ENCODE measurements around the gene RGS14.

RGS14 gene

DNA sequence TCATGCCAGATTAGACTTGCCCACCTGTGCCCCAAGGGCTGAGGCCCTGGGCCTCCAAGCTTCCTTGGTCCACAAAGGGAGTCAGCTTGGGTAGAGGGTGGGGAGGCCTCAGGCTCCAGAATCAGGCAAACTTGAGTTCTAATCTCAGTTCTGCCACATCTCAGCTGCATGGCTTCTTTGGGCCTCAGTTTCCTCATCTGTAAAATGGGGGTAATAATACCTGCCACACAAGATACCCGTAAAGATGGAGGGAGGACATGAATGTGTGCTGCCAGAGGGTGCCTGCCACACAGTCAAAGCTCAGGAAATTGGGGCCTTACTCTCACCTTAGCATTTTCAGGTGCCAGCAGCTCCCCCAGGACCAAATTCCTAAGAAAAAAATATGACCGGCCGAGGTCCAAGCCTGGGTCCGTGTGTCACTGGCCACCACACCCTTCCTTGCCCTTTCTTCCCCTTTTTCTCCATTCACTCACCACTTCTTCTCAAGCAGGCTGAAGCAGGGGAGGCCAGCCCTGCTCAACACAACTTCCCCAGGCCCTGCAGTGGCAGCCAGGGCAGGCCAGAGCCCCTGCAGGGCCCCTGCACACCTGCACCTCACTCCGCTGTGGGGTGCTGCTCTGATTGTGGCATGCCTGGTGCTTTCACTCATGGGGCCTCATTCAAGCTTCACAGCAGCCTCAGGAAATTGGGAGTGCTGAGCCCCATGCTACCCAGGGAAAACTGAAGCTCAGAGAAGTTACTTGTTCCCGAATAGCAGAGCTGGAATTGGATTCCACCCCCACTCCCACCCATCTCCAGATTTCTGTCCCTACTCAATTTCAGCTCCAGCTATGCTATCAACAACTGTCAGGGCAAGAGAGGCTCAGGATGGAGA is 3.9 kb downstream of the RGS14 start:
- no peak for DNase-seq (ENCODE audit: low read depth)
- no peak overlapping the region for H3K4me3 ChIP-seq (ENCODE audit: low read depth, low read length)

DNA sequence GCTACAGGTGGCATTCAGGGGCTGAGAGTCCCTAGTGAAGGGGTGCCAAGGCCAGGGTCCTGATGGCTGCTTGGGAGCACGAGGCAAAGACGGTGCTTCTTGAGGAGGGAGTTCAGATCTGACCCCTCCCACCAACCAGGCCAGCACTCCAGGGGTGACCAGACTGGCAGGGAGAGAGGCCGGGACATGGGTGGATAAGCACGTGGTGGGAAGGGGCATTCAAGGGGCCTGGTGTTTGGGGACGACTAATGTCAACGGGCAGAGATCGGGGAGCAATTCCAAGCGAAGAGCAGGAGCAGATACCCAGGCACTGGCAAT is 4.5 kb downstream of the RGS14 start:
- no peak overlapping the region for H3K4me3 ChIP-seq (ENCODE audit: low read depth, low read length)

DNA sequence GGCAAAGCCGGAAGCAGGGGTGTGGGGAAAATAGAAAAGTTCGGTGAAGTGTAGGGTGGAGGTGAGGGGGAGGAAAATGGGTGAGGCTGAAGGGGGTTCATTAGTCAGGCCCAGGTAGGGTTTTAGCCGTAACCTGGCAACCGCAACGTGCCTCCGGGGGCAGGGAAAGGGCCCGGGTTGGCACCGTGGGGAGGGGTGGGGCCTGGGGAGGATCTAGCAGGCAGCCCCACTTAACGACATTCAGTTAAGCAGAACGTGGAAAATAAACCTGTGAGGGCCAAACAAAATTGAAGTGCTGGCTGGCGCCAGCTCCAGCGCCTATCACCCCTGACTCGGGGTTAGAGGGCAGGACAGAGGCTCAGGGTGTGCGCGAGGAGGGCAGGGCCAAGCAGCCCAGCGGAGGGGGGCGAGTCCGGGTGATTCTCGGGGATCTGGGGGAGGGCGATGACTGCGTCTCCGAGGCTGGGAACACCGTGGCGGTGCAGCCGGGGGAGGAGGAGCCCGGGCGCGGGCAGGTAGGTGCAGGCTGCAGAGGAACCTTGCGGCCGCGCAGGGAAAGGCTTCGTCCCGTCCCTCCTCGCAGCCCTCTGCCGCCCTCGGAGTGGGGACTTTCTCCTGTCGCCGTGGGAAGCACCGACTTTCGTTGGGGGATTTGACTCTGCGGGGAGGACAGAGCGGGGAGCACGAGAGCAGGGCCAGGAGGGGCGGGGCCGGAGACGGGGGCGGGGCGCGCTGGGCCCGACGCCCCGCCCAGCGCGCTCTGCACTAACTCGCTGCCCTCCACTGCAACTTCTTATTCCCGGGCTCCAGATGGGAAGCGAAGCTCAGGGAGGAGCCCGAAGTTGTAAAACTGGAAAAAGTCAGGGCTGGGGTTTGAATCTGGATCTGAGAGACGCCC is 5.1 kb downstream of the RGS14 start:
- H3K4me3 ChIP-seq (ENCODE audit: low read depth, low read length), result peak overlapping the region; percentile 39
- no peak for DNase-seq (ENCODE audit: low read depth)

More for the DNA sequence above, 4.5 kb downstream of the RGS14 start:
- DNase-seq (ENCODE audit: low read depth), result no peak

DNA sequence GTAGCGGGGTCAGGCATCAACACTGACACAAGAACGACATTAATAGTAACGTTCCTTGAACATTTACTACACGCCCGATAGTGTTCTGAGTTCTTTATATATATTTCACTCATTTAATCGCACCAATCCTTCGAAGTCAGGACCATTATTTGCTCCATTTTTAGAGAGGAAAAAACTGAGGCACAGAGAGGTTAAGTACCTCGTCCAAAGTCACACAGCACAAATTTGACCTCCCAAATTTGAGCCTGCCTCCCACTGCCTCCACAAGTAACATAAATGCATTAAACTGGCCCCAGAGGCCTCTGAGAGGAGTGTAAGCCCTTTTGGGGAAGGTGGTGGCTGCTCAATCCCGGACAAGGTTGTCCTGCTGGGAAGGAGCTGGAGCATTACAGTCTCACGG is 5.8 kb downstream of the RGS14 start:
- H3K4me3 ChIP-seq (ENCODE audit: low read depth, low read length), result peak overlapping the region; percentile 39
- DNase-seq (ENCODE audit: low read depth), result no peak

DNA sequence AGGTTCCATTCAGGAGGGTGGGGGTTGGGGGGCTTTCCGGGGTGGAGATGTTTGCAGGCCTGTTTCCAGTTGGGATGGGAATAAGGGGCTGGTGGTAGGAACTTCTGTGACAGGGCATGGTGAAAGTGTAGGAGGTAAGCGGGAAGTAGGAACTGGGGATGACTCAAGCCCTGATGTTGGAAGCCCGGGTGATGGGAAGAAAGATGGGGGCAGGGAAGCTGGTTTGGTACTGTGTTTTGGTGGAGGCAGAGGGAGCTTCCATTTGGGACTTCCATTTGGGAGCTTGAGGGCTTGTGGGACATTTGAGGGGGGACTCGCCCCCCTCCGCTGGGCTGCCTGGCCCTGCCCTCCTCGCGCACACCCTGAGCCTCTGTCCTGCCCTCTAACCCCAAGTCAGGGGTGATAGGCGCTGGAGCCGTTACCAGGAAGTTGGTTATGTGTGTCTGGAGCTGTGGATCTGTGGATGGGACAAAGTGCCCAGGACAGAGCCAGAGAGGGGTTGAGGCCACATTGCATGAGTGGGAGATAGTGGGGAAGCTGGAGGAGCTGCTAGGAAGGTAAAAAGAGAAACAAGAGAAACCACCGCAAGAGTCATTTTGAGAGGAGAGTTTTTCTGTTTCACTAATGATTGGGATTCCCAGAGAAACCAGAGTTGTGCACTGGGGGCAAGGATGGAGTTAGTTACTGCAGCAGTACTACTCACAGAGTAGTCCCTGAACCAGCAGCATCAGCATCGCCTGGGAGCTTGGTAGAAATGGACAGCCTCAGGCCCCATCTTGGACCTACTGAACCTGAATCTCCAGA is 6.6 kb downstream of the RGS14 start:
- DNase-seq (ENCODE audit: low read depth), result no peak
- no peak overlapping the region for H3K4me3 ChIP-seq (ENCODE audit: low read depth, low read length)

DNA sequence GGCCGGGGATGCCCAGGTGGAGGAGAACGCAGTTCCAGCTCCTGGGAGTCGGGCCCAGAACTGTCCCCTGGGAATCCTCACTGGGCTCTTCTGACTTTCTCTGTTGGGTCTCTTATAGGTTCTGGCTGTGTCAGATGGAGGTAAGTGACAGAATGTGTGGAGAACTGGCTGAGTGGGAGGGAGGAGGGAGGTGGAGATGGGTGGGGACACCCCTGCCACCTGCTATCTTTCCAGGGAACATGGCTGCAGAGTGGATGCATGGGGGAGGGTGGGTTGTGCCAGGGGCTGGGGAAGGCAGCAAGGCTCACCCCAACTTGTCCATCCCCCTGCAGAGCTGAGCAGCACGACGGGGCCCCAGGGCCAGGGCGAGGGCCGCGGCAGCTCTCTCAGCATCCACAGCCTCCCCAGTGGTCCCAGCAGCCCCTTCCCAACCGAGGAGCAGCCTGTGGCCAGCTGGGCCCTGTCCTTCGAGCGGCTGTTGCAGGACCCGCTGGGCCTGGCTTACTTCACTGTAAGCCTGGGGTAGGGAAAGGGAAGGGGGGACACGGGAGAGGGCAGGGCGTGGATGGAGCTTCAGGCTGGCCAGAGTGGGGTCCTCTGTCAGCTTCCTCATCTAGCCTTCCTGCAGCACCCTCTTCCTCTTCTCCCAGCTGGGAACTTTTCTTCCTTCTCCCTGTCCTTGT is 8.3 kb downstream of the RGS14 start:
- no peak for DNase-seq (ENCODE audit: low read depth)
- no peak overlapping the region for H3K4me3 ChIP-seq (ENCODE audit: low read depth, low read length)

DNA sequence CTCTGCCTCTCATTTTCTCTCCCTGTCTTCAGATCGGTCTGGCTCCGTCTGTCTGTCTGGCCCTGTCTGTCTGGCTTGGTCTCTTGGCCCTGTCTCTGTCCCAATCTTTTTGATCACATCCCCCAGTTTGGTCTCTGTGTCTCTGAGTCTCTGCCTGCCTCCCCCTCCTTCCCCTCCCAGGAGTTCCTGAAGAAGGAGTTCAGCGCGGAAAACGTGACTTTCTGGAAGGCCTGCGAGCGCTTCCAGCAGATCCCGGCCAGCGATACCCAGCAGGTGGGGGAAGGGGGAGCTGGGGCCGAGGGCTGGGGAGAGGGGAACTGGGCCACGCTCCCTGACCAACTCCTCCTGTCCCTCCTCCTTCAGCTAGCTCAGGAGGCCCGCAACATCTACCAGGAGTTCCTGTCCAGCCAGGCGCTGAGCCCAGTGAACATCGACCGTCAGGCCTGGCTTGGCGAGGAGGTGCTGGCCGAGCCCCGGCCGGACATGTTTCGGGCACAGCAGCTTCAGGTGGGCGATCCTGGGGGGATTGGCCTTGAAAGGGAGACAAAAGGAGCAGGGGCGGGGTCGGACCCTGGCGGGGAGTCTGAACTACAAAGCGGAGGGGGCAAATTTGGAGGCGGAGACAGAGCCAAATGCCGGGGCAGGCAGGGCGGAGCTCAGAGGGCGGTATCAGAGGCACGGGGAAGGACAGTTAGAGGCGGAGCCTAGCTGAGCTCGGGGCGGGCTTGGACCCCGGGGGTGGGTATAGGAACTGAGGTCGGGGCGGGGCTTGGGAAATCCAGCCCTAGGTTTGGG is 9.0 kb downstream of the RGS14 start:
- peak overlapping the region; percentile 47 for H3K4me3 ChIP-seq (ENCODE audit: low read depth, low read length)
- DNase-seq (ENCODE audit: low read depth), result peak; percentile 45

DNA sequence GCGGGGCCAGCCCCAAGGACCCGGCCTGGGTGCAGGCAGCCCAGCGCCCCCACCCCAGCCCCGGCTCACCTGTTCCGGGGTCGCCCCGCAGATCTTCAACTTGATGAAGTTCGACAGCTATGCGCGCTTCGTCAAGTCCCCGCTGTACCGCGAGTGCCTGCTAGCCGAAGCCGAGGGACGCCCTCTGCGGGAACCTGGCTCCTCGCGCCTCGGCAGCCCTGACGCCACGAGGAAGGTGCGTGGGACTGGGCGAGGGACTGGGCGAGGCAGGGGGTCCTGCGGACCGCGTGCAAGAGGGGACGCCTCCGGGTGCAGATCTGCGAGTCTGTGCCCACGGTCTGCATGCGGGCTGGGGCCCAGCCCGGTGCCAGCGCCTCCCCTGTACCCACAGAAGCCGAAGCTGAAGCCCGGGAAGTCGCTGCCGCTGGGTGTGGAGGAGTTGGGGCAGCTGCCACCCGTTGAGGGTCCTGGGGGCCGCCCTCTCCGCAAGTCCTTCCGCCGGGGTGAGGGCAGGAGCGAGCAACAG is 9.7 kb downstream of the RGS14 start:
- no peak for DNase-seq (ENCODE audit: low read depth)

DNA sequence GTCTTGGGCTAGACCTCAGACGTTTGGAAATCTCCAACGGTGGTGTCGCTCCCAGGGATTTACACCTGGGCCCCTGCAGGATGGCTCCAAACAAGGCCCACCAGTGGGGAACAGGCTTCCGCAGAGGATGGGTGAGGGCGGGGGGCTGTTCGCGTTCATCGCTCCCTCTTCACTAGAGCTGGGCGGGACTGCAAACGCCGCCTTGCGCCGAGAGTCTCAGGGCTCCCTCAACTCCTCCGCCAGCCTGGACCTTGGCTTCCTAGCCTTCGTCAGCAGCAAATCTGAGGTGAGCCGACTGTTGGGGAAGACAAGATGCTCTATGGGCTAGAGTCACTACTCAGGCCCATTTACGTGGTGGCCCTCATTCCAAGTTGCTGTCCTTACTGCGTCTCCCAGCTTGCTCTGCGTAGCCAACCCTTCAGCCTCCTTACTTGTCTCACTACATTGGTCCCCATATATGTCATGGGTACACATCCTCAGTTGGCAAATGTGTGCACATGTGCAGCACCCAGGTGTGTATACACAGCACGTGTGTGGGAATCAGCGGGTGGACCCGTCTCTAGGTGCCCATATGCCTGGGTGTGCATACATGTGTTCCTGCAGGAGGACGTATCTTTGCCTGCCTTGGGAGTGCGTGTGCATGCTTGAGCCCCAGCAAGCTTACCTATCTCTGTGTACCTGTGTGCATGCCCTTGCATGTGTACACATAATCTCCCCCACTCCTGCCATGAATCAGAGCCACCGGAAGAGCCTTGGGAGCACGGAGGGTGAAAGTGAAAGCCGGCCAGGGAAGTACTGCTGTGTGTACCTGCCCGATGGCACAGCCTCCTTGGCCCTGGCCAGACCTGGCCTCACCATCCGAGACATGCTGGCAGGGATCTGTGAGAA is 10.5 kb downstream of the RGS14 start:
- H3K4me3 ChIP-seq (ENCODE audit: low read depth, low read length), result peak overlapping the region; percentile 47
- DNase-seq (ENCODE audit: low read depth), result no peak

More for the DNA sequence above, 9.7 kb downstream of the RGS14 start:
- peak overlapping the region; percentile 47 for H3K4me3 ChIP-seq (ENCODE audit: low read depth, low read length)

DNA sequence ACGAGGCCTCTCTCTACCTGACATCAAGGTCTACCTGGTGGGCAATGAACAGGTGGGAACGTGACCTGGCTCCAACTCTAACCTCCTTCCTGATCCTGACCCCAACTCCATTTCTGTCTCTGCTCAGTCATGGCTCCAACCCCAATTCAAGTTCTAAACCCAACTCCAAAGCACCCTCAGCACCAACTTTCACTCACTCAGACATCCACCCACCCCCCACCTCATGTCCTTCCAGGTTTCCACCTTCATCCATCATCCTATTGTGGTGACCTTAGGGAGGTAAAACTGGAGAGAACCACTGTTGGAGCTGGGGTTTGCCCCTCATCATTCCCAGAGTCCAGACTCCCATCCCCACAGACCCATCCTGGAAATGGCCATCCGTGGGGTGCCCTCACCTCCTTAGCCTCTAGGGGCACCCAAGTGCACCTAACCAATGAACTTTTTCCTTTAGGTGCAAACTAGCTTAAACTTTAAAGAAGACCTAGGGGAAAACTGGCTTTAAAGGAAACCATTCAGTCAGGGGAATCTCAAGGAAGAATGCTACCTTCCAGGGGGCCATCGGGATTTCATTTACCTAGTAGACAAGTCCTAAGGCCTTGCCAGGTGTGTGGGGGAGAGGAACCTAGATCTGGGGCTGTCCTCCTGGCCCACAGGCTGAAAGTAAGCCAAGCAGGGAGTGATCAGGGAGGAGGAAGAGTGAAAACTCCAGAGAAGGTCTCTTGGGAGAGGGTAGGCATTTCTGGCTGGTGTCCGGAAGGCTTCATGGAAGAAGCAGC is 11.3 kb downstream of the RGS14 start:
- no peak for DNase-seq (ENCODE audit: low read depth)
- no peak overlapping the region for H3K4me3 ChIP-seq (ENCODE audit: low read depth, low read length)

DNA sequence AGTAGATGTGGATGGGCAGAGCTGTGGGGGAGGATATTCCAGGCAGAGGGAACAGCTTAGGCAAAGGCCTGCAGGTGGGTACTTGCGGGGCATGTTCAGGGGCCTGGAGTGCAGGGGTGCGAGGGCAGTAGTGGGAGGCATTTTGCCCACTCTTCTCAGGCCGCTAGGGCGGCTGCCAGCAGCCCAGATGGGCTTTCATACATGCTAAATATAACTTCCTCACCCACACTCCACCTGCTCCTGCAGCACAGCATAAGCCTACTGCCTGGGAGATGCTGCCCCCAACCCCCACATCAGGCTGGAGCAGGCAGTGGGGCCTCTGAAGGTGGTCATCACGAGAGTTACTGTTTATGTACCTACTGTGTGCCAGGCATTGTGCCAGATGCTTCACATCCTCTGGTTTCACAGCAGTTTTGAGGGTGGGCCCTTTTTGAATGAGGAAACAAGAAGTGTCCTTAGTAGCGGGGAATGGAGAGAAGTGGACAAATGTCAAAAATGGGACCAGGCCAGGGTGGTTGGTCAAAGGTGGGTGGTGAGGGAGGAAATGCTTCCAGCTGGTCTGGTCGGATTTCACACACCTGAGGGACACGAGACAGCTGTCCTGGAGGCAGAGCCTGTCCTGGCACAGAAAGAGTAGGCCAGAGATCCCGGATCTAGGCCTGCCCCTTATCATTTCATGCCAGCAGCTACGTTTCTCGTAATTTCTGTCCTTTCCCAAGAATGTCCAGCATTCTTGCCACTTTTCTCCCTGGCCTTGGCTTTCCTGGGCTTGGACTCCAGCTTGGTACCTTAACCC is 12.1 kb downstream of the RGS14 start:
- no peak for DNase-seq (ENCODE audit: low read depth)
- no peak overlapping the region for H3K4me3 ChIP-seq (ENCODE audit: low read depth, low read length)

DNA sequence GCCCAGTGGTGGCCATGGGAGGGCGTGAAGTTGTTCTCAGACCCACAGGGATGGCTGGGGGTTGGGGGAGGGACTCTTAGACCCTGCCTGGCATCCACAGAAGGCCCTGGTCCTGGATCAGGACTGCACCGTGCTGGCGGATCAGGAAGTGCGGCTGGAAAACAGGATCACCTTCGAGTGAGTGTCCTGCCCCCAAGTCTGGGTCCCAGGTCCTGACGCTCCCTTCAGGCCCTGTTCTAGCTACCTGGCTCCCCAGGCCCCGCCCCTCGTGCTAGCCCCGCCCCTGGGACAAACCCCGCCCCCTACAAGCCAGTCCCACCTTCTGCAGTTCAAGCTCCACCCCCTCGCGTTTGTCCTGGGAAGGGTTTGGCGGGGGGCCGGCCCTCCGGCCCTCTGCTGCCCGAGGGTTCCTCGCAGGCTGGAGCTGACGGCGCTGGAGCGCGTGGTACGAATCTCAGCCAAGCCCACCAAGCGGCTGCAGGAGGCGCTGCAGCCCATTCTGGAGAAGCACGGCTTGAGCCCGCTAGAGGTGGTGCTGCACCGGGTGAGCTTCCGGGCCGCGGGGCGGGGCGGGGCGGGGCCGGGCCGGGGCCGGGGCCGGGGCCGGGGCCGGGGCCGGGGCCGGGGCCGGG is 12.9 kb downstream of the RGS14 start:
- peak; percentile 51 for DNase-seq (ENCODE audit: low read depth)
- H3K4me3 ChIP-seq (ENCODE audit: low read depth, low read length), result peak overlapping the region; percentile 55

DNA sequence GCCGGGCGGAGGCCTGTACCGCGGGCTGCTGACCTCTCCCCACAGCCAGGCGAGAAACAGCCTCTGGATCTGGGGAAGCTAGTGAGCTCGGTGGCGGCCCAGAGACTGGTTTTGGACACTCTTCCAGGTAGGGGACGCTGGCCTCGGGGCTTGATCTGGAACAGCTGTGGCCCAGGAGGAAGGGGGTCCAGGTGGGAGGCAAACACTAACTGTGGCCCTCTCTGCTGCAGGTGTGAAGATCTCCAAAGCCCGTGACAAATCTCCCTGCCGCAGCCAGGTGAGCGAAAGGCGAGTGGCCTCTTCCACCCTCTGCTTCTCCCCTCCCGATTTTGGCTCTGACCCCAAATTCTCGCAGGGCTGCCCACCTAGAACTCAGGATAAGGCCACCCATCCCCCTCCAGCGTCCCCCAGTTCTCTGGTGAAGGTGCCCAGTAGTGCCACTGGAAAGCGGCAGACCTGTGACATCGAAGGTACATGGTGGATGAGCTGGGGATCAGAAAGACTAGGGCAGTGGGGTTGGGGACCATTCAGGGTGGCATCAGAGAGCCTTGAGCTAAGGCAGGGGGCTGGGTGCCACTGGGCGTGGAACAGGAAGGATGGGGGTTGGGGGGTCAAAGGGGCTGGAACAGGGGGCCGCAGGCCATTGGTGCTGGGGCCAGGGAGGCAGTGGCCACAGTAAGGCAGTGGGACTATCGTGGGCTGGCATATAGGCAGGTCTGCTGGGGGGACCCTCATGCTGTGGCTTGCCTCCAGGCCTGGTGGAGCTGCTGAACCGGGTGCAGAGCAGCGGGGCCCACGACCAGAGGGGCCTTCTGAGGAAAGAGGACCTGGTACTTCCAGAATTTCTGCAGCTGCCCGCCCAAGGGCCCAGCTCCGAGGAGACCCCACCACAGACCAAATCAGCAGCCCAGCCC is 13.7 kb downstream of the RGS14 start:
- peak overlapping the region; percentile 55 for H3K4me3 ChIP-seq (ENCODE audit: low read depth, low read length)
- no peak for DNase-seq (ENCODE audit: low read depth)
